ENCODE measurements around the gene KRT77. TPM values are rescaled to one million over a fixed set of nuclear protein-coding genes. Genes with fewer than 3 reads are reported as not detected.

The KRT77 gene
- total and polyA plus RNA-seq, 2 donors (not counting 1 experiment from before 2014, with no cell fraction given), result not detected

- H3K36me3 ChIP-seq (ENCODE audit: control insufficient read depth, insufficient read depth, low read length), result no peaks in the 10 kb centered on the region
- no peak overlapping the region for H3K4me3 ChIP-seq (replicated peaks in 1 of 4; ENCODE audit: control extremely low read depth in 1 of 4, insufficient read depth in 1 of 4, low read depth in 3 of 4, low read length in 4 of 4)
- DNase-seq (ENCODE audit: low read depth in 2 of 2), result peak in 1 of 2 donors; percentile 4
These were observed 48.1 kb downstream of the KRT77 start for GRCh38 chr12:52655251-52655650.

GRCh38 chr12:52651726-52652261, 51.5 kb downstream of the KRT77 start, which contains the start of gene KRT2:
Gene KRT2 (minus strand): TSS chr12:52652211. CDS start chr12:52652142, 69 bp downstream.
- H3K9ac ChIP-seq (ENCODE audit: insufficient read depth, low read length), result no peak within 1 kb of the TSS
- H3K27me3 ChIP-seq (ENCODE audit: control insufficient read depth, insufficient read depth, low read length), result peaks cover 5% of the 10 kb centered on the region
- H3K9me3 ChIP-seq (ENCODE audit: control insufficient read depth, insufficient read depth, low read depth, low read length), result no peaks in the 10 kb centered on the region
- no peaks in the 10 kb centered on the region for H4K20me1 ChIP-seq (ENCODE audit: control insufficient read depth, extremely low read depth, insufficient read depth, low read length)
- DNase-seq (ENCODE audit: low read depth in 2 of 2), result no peak
- no peak within 1 kb of the TSS for H3K4me2 ChIP-seq (ENCODE audit: extremely low read depth, insufficient read depth, low read length)
- H3K4me3 ChIP-seq (replicated peaks in 1 of 4; ENCODE audit: control extremely low read depth in 1 of 4, insufficient read depth in 1 of 4, low read depth in 3 of 4, low read length in 4 of 4), result no peak within 1 kb of the TSS
- no peaks in the 10 kb centered on the region for H3K79me2 ChIP-seq (ENCODE audit: control insufficient read depth, insufficient read depth, low read length)
- no peaks in the 10 kb centered on the region for H3K4me1 ChIP-seq (ENCODE audit: control insufficient read depth, extremely low read depth, insufficient read depth, low read length)
- no peak within 1 kb of the TSS for H2AFZ ChIP-seq (ENCODE audit: low read length)
- no peak within 1 kb of the TSS for H3K27ac ChIP-seq (ENCODE audit: insufficient read depth, low read length)
- no peak for TF ChIP-seq EZH2 (IDR thresholded peaks at IDR 0.05; ENCODE audit: low read length, missing control alignments)
- no peak for TF ChIP-seq CTCF (conservative IDR thresholded peaks at IDR 0.05 in 1 of 2, IDR thresholded peaks at IDR 0.05 in 1 of 2; ENCODE audit: low read depth in 1 of 2, low read length in 2 of 2)
- H3K36me3 ChIP-seq (ENCODE audit: control insufficient read depth, insufficient read depth, low read length), result no peaks in the 10 kb centered on the region

More at GRCh38 chr12:52655251-52655650, 48.1 kb downstream of the KRT77 start:
- TF ChIP-seq EZH2 (IDR thresholded peaks at IDR 0.05; ENCODE audit: low read length, missing control alignments) (no peak), CTCF (conservative IDR thresholded peaks at IDR 0.05 in 1 of 2, IDR thresholded peaks at IDR 0.05 in 1 of 2; ENCODE audit: low read depth in 1 of 2, low read length in 2 of 2) (no peak)
- Histone ChIP-seq H3K27ac (ENCODE audit: insufficient read depth, low read length) (no peak overlapping the region), H3K9ac (ENCODE audit: insufficient read depth, low read length) (no peak overlapping the region), H3K79me2 (ENCODE audit: control insufficient read depth, insufficient read depth, low read length) (no peaks in the 10 kb centered on the region), H2AFZ (ENCODE audit: low read length) (no peak overlapping the region), H3K4me1 (ENCODE audit: control insufficient read depth, extremely low read depth, insufficient read depth, low read length) (no peaks in the 10 kb centered on the region), H3K4me2 (ENCODE audit: extremely low read depth, insufficient read depth, low read length) (no peak overlapping the region), H3K27me3 (ENCODE audit: control insufficient read depth, insufficient read depth, low read length) (peaks cover 4% of the 10 kb centered on the region), H4K20me1 (ENCODE audit: control insufficient read depth, extremely low read depth, insufficient read depth, low read length) (no peaks in the 10 kb centered on the region), H3K9me3 (ENCODE audit: control insufficient read depth, insufficient read depth, low read depth, low read length) (no peaks in the 10 kb centered on the region)

GRCh38 chr12:52650520-52651081, 52.7 kb downstream of the KRT77 start:
- no peak for DNase-seq (ENCODE audit: low read depth in 2 of 2)
- H3K27ac ChIP-seq (ENCODE audit: insufficient read depth, low read length), result no peak overlapping the region
- H3K36me3 ChIP-seq (ENCODE audit: control insufficient read depth, insufficient read depth, low read length), result no peaks in the 10 kb centered on the region
- H2AFZ ChIP-seq (ENCODE audit: low read length), result no peak overlapping the region
- no peaks in the 10 kb centered on the region for H3K4me1 ChIP-seq (ENCODE audit: control insufficient read depth, extremely low read depth, insufficient read depth, low read length)
- H3K9ac ChIP-seq (ENCODE audit: insufficient read depth, low read length), result no peak overlapping the region
- H3K9me3 ChIP-seq (ENCODE audit: control insufficient read depth, insufficient read depth, low read depth, low read length), result no peaks in the 10 kb centered on the region
- H4K20me1 ChIP-seq (ENCODE audit: control insufficient read depth, extremely low read depth, insufficient read depth, low read length), result no peaks in the 10 kb centered on the region
- H3K79me2 ChIP-seq (ENCODE audit: control insufficient read depth, insufficient read depth, low read length), result no peaks in the 10 kb centered on the region
- peaks cover 3% of the 10 kb centered on the region for H3K27me3 ChIP-seq (ENCODE audit: control insufficient read depth, insufficient read depth, low read length)
- TF ChIP-seq CTCF (conservative IDR thresholded peaks at IDR 0.05 in 1 of 2, IDR thresholded peaks at IDR 0.05 in 1 of 2; ENCODE audit: low read depth in 1 of 2, low read length in 2 of 2) (no peak), EZH2 (IDR thresholded peaks at IDR 0.05; ENCODE audit: low read length, missing control alignments) (no peak)
- H3K4me2 ChIP-seq (ENCODE audit: extremely low read depth, insufficient read depth, low read length), result no peak overlapping the region
- H3K4me3 ChIP-seq (replicated peaks in 1 of 4; ENCODE audit: control extremely low read depth in 1 of 4, insufficient read depth in 1 of 4, low read depth in 3 of 4, low read length in 4 of 4), result no peak overlapping the region
